Measurements from ENCODE around the gene ZFPL1.

GRCh38 chr11:65104628-65105027, 20.6 kb downstream of the ZFPL1 start:
- TF ChIP-seq GATA3 (IDR thresholded peaks at IDR 0.05; ENCODE audit: low read depth, low read length) (no peak), GATA2 (IDR thresholded peaks at IDR 0.05; ENCODE audit: low read depth, low read length) (no peak)
